Neural cell (in vitro differentiated cells): Measurements from ENCODE around the gene SLC31A1.

Experiments
- EP300 ChIP-seq: fragments of 450-650 bp; conservative IDR thresholded peaks from 2 replicates; pipeline ENCODE4 v1.6.1; 2014; ENCODE audit warnings: antibody characterized with exemption, mild to moderate bottlenecking, moderate library complexity; ENCODE audit not compliant: poor library complexity, severe bottlenecking
- EZH2 ChIP-seq: fragments of 200-600, 300-800 bp; shearing (Covaris generic), sonication (generic); IDR thresholded peaks from 2 replicates; pipeline ENCODE4 v1.6.1; 2014; ENCODE audit warnings: antibody characterized with exemption, low read length, borderline replicate concordance, mild to moderate bottlenecking; ENCODE audit not compliant: insufficient read depth, poor library complexity, severe bottlenecking
- MXI1 ChIP-seq: fragments of 450-650 bp; conservative IDR thresholded peaks from 2 replicates; pipeline ENCODE4 v1.6.1; 2014; ENCODE audit warnings: antibody characterized with exemption, mild to moderate bottlenecking; ENCODE audit not compliant: poor library complexity, severe bottlenecking
- POLR2AphosphoS5 ChIP-seq: IDR thresholded peaks from 2 replicates; pipeline ENCODE4 v1.6.1; 2012
- RAD21 ChIP-seq: fragments of 450-650 bp; conservative IDR thresholded peaks from 2 replicates; pipeline ENCODE4 v1.6.1; 2014; ENCODE audit warnings: antibody characterized with exemption, mild to moderate bottlenecking, moderate library complexity
- TF ChIP-seq, protein P1 (sequence below): fragments of 450-650 bp; IDR thresholded peaks from 2 replicates; pipeline ENCODE4 v1.5.1; 2014; ENCODE audit warnings: antibody characterized with exemption, mild to moderate bottlenecking, moderate library complexity; ENCODE audit not compliant: poor library complexity, severe bottlenecking
- TF ChIP-seq, protein P2 (sequence below): IDR thresholded peaks from 2 replicates; pipeline ENCODE4 v1.6.1; 2012; ENCODE audit warnings: borderline replicate concordance

DNA sequence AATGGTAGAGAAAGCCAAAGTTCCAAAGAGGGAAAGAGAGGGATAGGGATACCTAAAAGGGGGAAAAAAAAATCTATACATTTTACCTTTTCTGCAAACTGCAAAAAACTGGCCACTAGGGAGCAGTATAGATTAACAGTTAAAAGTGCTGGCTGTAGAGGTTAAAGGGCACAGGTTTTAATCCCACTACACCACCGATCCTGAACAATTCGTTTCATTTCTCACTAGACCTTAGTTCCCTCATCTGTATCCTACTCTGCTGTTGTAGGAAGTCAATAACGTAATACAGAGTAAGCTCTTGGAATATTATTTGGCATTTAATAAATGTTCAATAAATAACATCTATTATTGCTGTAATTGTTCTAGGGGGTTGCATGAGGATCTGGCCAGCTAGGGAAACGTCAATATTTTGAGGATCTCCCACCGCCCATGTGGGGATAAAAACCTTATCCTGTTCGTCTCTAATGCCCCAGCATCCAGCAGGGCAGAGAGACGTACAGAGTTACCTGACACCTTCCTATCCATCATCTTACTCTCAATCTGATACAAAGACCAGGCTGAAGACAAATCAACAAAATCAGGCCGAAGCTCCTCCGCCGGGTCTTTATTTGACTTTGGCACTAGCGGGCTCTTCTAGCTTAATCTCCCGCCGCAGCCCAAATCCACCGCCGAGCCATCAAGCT is 53.3 kb downstream of the SLC31A1 start:
- TF ChIP-seq, protein P1, sequence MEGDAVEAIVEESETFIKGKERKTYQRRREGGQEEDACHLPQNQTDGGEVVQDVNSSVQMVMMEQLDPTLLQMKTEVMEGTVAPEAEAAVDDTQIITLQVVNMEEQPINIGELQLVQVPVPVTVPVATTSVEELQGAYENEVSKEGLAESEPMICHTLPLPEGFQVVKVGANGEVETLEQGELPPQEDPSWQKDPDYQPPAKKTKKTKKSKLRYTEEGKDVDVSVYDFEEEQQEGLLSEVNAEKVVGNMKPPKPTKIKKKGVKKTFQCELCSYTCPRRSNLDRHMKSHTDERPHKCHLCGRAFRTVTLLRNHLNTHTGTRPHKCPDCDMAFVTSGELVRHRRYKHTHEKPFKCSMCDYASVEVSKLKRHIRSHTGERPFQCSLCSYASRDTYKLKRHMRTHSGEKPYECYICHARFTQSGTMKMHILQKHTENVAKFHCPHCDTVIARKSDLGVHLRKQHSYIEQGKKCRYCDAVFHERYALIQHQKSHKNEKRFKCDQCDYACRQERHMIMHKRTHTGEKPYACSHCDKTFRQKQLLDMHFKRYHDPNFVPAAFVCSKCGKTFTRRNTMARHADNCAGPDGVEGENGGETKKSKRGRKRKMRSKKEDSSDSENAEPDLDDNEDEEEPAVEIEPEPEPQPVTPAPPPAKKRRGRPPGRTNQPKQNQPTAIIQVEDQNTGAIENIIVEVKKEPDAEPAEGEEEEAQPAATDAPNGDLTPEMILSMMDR = peak; percentile 86
- TF ChIP-seq EZH2 (no peak), EP300 (no peak), POLR2AphosphoS5 (peak; percentile 26), RAD21 (peak; percentile 75), MXI1 (no peak)
- TF ChIP-seq, protein P2, sequence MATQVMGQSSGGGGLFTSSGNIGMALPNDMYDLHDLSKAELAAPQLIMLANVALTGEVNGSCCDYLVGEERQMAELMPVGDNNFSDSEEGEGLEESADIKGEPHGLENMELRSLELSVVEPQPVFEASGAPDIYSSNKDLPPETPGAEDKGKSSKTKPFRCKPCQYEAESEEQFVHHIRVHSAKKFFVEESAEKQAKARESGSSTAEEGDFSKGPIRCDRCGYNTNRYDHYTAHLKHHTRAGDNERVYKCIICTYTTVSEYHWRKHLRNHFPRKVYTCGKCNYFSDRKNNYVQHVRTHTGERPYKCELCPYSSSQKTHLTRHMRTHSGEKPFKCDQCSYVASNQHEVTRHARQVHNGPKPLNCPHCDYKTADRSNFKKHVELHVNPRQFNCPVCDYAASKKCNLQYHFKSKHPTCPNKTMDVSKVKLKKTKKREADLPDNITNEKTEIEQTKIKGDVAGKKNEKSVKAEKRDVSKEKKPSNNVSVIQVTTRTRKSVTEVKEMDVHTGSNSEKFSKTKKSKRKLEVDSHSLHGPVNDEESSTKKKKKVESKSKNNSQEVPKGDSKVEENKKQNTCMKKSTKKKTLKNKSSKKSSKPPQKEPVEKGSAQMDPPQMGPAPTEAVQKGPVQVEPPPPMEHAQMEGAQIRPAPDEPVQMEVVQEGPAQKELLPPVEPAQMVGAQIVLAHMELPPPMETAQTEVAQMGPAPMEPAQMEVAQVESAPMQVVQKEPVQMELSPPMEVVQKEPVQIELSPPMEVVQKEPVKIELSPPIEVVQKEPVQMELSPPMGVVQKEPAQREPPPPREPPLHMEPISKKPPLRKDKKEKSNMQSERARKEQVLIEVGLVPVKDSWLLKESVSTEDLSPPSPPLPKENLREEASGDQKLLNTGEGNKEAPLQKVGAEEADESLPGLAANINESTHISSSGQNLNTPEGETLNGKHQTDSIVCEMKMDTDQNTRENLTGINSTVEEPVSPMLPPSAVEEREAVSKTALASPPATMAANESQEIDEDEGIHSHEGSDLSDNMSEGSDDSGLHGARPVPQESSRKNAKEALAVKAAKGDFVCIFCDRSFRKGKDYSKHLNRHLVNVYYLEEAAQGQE = peak; percentile 39
